HepG2 (cell line): ENCODE results near the gene PLIN3. TPM values are rescaled to one million over a fixed set of nuclear protein-coding genes. Genes with fewer than 3 reads are reported as not detected.
"Not testable (repeated sequence)": the region's sequence is repeated elsewhere in the genome, so short reads cannot be mapped to it uniquely, and the experiment has no call there.

ENCODE experiments used
- ATAC-seq: fragments of 200-7000 bp; cut with Tn5 transposase; 3 replicates; pipeline ENCODE4 v1.9.1; 2020; ENCODE audit warnings: mild to moderate bottlenecking, moderate library complexity
- BruUV-seq: library from RNA; stranded (reverse); fragments of 400-500 nt; replicated peaks from 2 replicates; lab custom pipeline; 2021; lab: Mats Ljungman, UMichigan
- CTCF ChIA-PET: fragments of 300-600 bp; formaldehyde crosslinking; extraction: SDS; loops from one replicate; lab custom pipeline; 2021; ENCODE audit warnings: low total read pairs, inconsistent platforms, low intra/inter-chr PET ratio; lab: Yijun Ruan, JAX
- POLR2A ChIA-PET: fragments of 350-600 bp; sonication (Branson Sonifier 250); formaldehyde crosslinking; loops from one replicate; lab custom pipeline; 2020; ENCODE audit warnings: antibody characterized with exemption, inconsistent platforms; lab: Yijun Ruan, JAX
- DNase-seq: peaks from one replicate; pipeline ENCODE4 v3.0.0-alpha.2; 2015; ENCODE audit warnings: low spot score
- FAIRE-seq: peaks from 3 replicates; lab custom pipeline; 2011; peaks lifted over from hg19 to GRCh38; lab: Jason Lieb, UNC
- H2AFZ ChIP-seq: one replicate; pipeline ENCODE4 v1.6.1; 2011; ENCODE audit warnings: low read length, inconsistent platforms
- H3K27ac ChIP-seq: fragments of 300-600 bp; 3 replicates; pipeline ENCODE4 v1.8.0; 2011; ENCODE audit warnings: mixed run types, mild to moderate bottlenecking, mixed read lengths, low read length, inconsistent platforms; ENCODE audit not compliant: insufficient read depth; ENCODE audit errors: extremely low read length
- H3K27me3 ChIP-seq, 2 experiments: fragments of 200-600 bp in 1 of 2; 2 replicates in 1 of 2; 3 replicates in 1 of 2; pipeline versions ENCODE4 v1.6.0 to v1.8.0; 2011; ENCODE audit warnings: low read length in 2 of 2, mild to moderate bottlenecking in 2 of 2, moderate library complexity in 2 of 2, inconsistent platforms in 1 of 2; ENCODE audit not compliant: insufficient read depth in 2 of 2, control insufficient read depth in 1 of 2
- H3K36me3 ChIP-seq, 2 experiments: fragments of 200-600 bp in 1 of 2; replicated peaks in 1 of 2; 2 replicates in 1 of 2; 3 replicates in 1 of 2; pipeline versions ENCODE4 v1.5.1 to v1.8.0; 2011; ENCODE audit warnings: low read length in 2 of 2, inconsistent platforms in 1 of 2; ENCODE audit not compliant: insufficient read depth in 2 of 2, control insufficient read depth in 1 of 2
- H3K4me1 ChIP-seq: 2 replicates; pipeline ENCODE4 v1.5.1; 2012; ENCODE audit warnings: low read length, inconsistent platforms; ENCODE audit not compliant: insufficient read depth
- H3K4me2 ChIP-seq: 2 replicates; pipeline ENCODE4 v1.6.0; 2011; ENCODE audit warnings: low read depth, low read length, inconsistent platforms
- H3K4me3 ChIP-seq, 3 experiments: fragments of 200-600 bp in 1 of 3; sonication (generic), shearing (Covaris generic) in 1 of 3; replicated peaks in 1 of 3; 2 replicates each; pipeline ENCODE4 v1.5.1; 2011 to 2016; ENCODE audit warnings: low read length in 3 of 3, inconsistent platforms in 2 of 3, low read depth in 2 of 3, mild to moderate bottlenecking in 2 of 3, control low read depth in 1 of 3, mixed read lengths in 1 of 3; ENCODE audit not compliant: insufficient read depth in 1 of 3
- H3K79me2 ChIP-seq: one replicate; pipeline ENCODE4 v1.6.1; 2011; ENCODE audit warnings: low read length, inconsistent platforms; ENCODE audit not compliant: insufficient read depth
- H3K9ac ChIP-seq: 2 replicates; pipeline ENCODE4 v1.6.0; 2011; ENCODE audit warnings: mild to moderate bottlenecking, low read depth, low read length, inconsistent platforms; ENCODE audit not compliant: insufficient read depth
- H3K9me3 ChIP-seq: 2 replicates; pipeline ENCODE4 v1.5.1; 2012; ENCODE audit warnings: mild to moderate bottlenecking, low read length
- H4K20me1 ChIP-seq: 2 replicates; pipeline ENCODE4 v1.6.0; 2011; ENCODE audit warnings: inconsistent platforms, mild to moderate bottlenecking, low read length, moderate library complexity; ENCODE audit not compliant: insufficient read depth
- GATAD2A ChIP-seq: IDR thresholded peaks from 2 replicates; pipeline ENCODE4 v1.6.1; 2016
- HNRNPUL1 ChIP-seq: fragments of 200-400 bp; formaldehyde crosslinking; IDR thresholded peaks from 2 replicates; pipeline ENCODE4 v1.6.1; 2017; ENCODE audit warnings: low read depth, mild to moderate bottlenecking, low read length, moderate library complexity
- SPEN ChIP-seq: sonication (generic); formaldehyde crosslinking; IDR thresholded peaks from 2 replicates; pipeline ENCODE4 v1.5.1; 2020; ENCODE audit warnings: low read depth, mild to moderate bottlenecking, missing genetic modification reagents
- ZNF121 ChIP-seq: sonication (generic); formaldehyde crosslinking; IDR thresholded peaks from 2 replicates; pipeline ENCODE4 v1.5.0; 2020; ENCODE audit warnings: mild to moderate bottlenecking, missing genetic modification reagents
- ZNF605 ChIP-seq: sonication (generic); formaldehyde crosslinking; IDR thresholded peaks from 2 replicates; pipeline ENCODE4 v1.8.0; 2022; ENCODE audit warnings: mild to moderate bottlenecking, missing genetic modification reagents
- WGBS: methylation state at CpG from one replicate; pipeline ENCODE4 v1.1.6; 2017; ENCODE audit warnings: low lambda C conversion rate; 5-methylcytosine and 5-hydroxymethylcytosine counted together
- in situ Hi-C: cut with HindIII; loops from 2 replicates; pipeline ENCODE4 v1.10.0; 2017; ENCODE audit warnings: low pct_unique_long_range_greater_than_20kb; ENCODE audit not compliant: extremely low pct_ligation_motif_present
- intact Hi-C: fragments of 100-400 bp; cut with micrococcal nuclease; formaldehyde crosslinking; loops from one replicate; pipeline ENCODE4 v1.10.0; 2022; ENCODE audit not compliant: unreplicated experiment
- polyA plus RNA-seq, 8 experiments: library from polyadenylated mRNA; depleted of rRNA in 3 of 8; stranded (reverse) in 7 of 8; unstranded in 1 of 8; fragments of >200 nt; fragmentation: Illumina TruSeq in 4 of 8; extraction: Trizol in 4 of 8; gene quantifications; 2 replicates each; pipeline versions ENCODE4 v1.2.1 to v1.2.3, GENCODE V29; 2011 to 2016; ENCODE audit warnings: low read depth in 4 of 8, missing spikeins in 1 of 8, mixed read lengths in 1 of 8; ENCODE audit not compliant: insufficient read depth in 1 of 8
- total RNA-seq, 5 experiments: library from RNA; depleted of rRNA; stranded (reverse); fragments of >200 nt; fragmentation: Illumina TruSeq; extraction: Trizol; gene quantifications; 2 replicates each; pipeline ENCODE4 v1.2.3, GENCODE V29; 2016; ENCODE audit warnings: low read depth in 1 of 5
- TF ChIP-seq, protein P1 (sequence below): sonication (generic); formaldehyde crosslinking; IDR thresholded peaks from 2 replicates; pipeline ENCODE4 v1.5.1; 2020; ENCODE audit warnings: missing genetic modification reagents, mild to moderate bottlenecking, borderline replicate concordance
- TF ChIP-seq, protein P2 (sequence below): sonication (generic); IDR thresholded peaks from 2 replicates; pipeline ENCODE4 v1.6.1; 2016; ENCODE audit warnings: low read depth, borderline replicate concordance

PLIN3 gene
- total and polyA plus RNA-seq, 2 of the 13 experiments (the other 11 are each of a cell fraction or from before 2014, with no cell fraction given) = 49.3 to 57.9 TPM

DNA sequence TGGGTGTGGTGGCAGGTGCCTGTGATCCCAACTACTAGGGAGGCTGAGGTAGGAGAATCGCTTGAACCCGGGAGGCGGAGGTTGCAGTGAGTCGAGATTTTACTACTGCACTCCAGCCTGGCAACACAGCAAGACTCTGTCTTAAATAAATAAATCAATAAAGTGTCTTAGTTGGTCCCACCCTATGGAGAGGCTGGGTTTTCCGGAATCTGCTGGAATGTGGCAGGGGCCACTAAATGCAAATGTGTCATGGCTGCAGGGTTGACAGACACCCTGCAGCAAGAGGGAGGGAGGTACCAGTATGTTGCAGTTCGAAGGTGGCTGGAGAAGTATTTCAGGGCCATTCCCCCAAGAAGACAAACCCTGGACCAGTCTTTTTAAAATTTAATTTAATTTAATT lies 17.5 kb upstream of the PLIN3 start:
- H2AFZ ChIP-seq, intact Hi-C loops, BruUV-seq, POLR2A ChIA-PET, DNase-seq, H3K4me3 ChIP-seq, H3K27me3 ChIP-seq, H3K9me3 ChIP-seq, H3K4me2 ChIP-seq, FAIRE-seq, in situ Hi-C loops, H3K36me3 ChIP-seq, H3K9ac ChIP-seq, ATAC-seq, H3K79me2 ChIP-seq, H3K4me1 ChIP-seq, H3K27ac ChIP-seq, H4K20me1 ChIP-seq, CTCF ChIA-PET: not testable (repeated sequence)
- 60% methylated on average over 6 of the region's 6 CpGs for WGBS

DNA sequence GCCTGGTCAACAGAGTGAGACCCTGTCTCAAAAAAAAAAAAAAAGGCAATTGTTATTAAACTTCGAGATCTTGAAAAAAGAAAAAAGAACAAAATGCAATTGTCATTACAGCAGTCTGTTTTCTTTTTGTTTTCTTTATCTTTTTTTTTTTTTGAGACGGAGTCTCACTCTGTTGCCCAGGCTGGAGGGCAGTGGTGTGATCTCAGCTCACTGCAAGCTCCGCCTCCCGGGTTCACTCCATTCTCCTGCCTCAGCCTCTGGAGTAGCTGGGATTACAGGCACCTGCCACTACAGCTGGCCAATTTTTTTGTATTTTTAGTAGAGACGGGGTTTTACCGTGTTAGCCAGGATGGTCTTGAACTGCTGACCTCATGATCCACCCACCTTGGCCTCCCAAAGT lies 15.4 kb upstream of the PLIN3 start:
- DNase-seq, H3K27ac ChIP-seq, CTCF ChIA-PET, H3K79me2 ChIP-seq, ATAC-seq: not testable (repeated sequence)
- peaks cover 17% of the 10 kb centered on the region; the same call in 1 of the 2 replicates for H3K4me1 ChIP-seq
- peak; percentile 86 for TF ChIP-seq ZNF121
- TF ChIP-seq, all 625 proteins: peak for 1; not testable (repeated sequence) for 624
- FAIRE-seq, BruUV-seq, H4K20me1 ChIP-seq, H3K9me3 ChIP-seq, H2AFZ ChIP-seq, H3K9ac ChIP-seq, H3K4me3 ChIP-seq, intact Hi-C loops, H3K4me2 ChIP-seq, H3K36me3 ChIP-seq, POLR2A ChIA-PET, in situ Hi-C loops, H3K27me3 ChIP-seq: not testable (repeated sequence)
- 14% methylated on average over 6 of the region's 6 CpGs for WGBS

DNA sequence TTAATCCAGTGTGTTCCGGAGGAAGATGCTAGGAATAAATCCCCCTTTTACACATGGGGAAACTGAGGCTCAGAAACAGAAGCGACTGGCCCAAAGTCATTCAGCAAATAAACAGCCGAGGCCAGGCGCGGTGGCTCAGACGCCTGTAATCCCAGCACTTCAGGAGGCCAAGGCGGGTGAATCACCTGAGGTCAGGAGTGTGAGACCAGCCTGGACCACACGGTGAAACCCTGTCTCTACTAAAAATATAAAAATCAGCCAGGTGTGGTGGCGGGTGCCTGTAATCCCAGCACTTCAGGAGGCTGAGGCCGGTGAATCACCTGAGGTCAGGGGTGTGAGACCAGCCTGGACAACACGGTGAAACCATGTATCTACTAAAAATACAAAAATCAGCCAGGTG lies 11.6 kb upstream of the PLIN3 start:
- no peak for FAIRE-seq
- no peak for DNase-seq
- POLR2A ChIA-PET = no interaction called here
- ATAC-seq = no peak
- Histone ChIP-seq H3K36me3 (no peaks in the 10 kb centered on the region), H3K27ac (no peak overlapping the region), H3K9ac (no peak overlapping the region), H3K9me3 (no peaks in the 10 kb centered on the region), H3K4me1 (peaks cover 17% of the 10 kb centered on the region; the same call in 1 of the 2 replicates), H3K4me3 (no peak overlapping the region), H4K20me1 (no peaks in the 10 kb centered on the region), H2AFZ (no peak overlapping the region), H3K79me2 (no peaks in the 10 kb centered on the region), H3K27me3 (peaks cover 1 to 4% of the 10 kb centered on the region in 2 experiments), H3K4me2 (no peak overlapping the region)
- no TSS peak for BruUV-seq
- CTCF ChIA-PET = no interaction called here
- intact Hi-C loops (no loop called here), in situ Hi-C loops (loop anchor here (10.0 kb wide), 1 partner anchor 156 kb away; no protein-coding TSS in a partner anchor)
- TF ChIP-seq HNRNPUL1 (no peak), GATAD2A (CRISPR knock-in tag) (no peak), SPEN (no peak), ZNF605 (CRISPR knock-in tag) (no peak)
- TF ChIP-seq, protein P1, sequence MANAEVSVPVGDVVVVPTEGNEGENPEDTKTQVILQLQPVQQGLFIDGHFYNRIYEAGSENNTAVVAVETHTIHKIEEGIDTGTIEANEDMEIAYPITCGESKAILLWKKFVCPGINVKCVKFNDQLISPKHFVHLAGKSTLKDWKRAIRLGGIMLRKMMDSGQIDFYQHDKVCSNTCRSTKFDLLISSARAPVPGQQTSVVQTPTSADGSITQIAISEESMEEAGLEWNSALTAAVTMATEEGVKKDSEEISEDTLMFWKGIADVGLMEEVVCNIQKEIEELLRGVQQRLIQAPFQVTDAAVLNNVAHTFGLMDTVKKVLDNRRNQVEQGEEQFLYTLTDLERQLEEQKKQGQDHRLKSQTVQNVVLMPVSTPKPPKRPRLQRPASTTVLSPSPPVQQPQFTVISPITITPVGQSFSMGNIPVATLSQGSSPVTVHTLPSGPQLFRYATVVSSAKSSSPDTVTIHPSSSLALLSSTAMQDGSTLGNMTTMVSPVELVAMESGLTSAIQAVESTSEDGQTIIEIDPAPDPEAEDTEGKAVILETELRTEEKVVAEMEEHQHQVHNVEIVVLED (CRISPR knock-in tag) = no peak
- TF ChIP-seq, protein P2, sequence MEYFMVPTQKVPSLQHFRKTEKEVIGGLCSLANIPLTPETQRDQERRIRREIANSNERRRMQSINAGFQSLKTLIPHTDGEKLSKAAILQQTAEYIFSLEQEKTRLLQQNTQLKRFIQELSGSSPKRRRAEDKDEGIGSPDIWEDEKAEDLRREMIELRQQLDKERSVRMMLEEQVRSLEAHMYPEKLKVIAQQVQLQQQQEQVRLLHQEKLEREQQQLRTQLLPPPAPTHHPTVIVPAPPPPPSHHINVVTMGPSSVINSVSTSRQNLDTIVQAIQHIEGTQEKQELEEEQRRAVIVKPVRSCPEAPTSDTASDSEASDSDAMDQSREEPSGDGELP = no peak
- WGBS = 29% methylated on average over 10 of the region's 11 CpGs
